Psoas muscle (tissue), 8 donors: ENCODE results near the gene BPIFB1. TPM values are rescaled to one million over a fixed set of nuclear protein-coding genes. Genes with fewer than 3 reads are reported as not detected.

Experiments used
- ATAC-seq, 4 donors: fragments of 200-7000 bp; cut with Tn5 transposase; one replicate each; pipeline ENCODE4 v1.9.1; 2020; ENCODE audit warnings: moderate library complexity in 3 of 4, mild to moderate bottlenecking in 2 of 4
- DNase-seq, 2 donors: peaks; one replicate each; pipeline ENCODE4 v3.0.0-alpha.2; 2020
- H3K27ac ChIP-seq: fragments of 200-600 bp; one replicate; pipeline ENCODE4 v1.8.0; 2022
- H3K27me3 ChIP-seq, 3 donors: fragments of 200-600 bp in 1 of 3; one replicate each; pipeline versions ENCODE4 v1.6.1 to v1.8.0; 2013 to 2022; ENCODE audit warnings: low read length in 2 of 3, mild to moderate bottlenecking in 2 of 3, moderate library complexity in 1 of 3; ENCODE audit not compliant: insufficient read depth in 3 of 3
- H3K36me3 ChIP-seq, 2 donors: fragments of 200-600 bp in 1 of 2; one replicate each; pipeline versions ENCODE4 v1.6.1 to v1.8.0; 2013 to 2022; ENCODE audit warnings: low read depth in 1 of 2, mild to moderate bottlenecking in 1 of 2, moderate library complexity in 1 of 2; ENCODE audit not compliant: insufficient read depth in 1 of 2
- H3K4me1 ChIP-seq: fragments of 200-600 bp; one replicate; pipeline ENCODE4 v1.8.0; 2022
- H3K4me3 ChIP-seq: fragments of 200-600 bp; one replicate; pipeline ENCODE4 v1.8.0; 2022; ENCODE audit warnings: mild to moderate bottlenecking
- H3K9me3 ChIP-seq: fragments of 200-600 bp; one replicate; pipeline ENCODE4 v1.8.0; 2022
- CTCF ChIP-seq: fragments of 200-600 bp; IDR thresholded peaks from one replicate; pipeline ENCODE4 v1.8.0; 2022; ENCODE audit warnings: antibody characterized with exemption
- WGBS, 3 donors: extraction: QIAGEN DNeasy Blood & Tissue Kit; methylation state at CpG; one replicate each; pipeline versions ENCODE4 v1.1.6 to v1.1.7; 2013; 5-methylcytosine and 5-hydroxymethylcytosine counted together
- intact Hi-C, 2 donors: fragments of 100-400 bp; cut with DNase I; formaldehyde crosslinking; loops; one replicate each; pipeline versions ENCODE4 v1.11.0 to v1.14.2; 2022
- polyA plus RNA-seq, 3 donors: library from polyadenylated mRNA; stranded (reverse); fragments of 200-250 nt; gene quantifications; one replicate each; pipeline ENCODE4 v1.2.3, GENCODE V29; 2013
- total RNA-seq, 4 donors: library from RNA; stranded (reverse); fragmentation: NEBNext Ultra II Directional in 2 of 4; extraction: Animal tissue kit (Norgen Biotek cat#: 25700) in 2 of 4; gene quantifications; one replicate each; pipeline versions ENCODE4 v1.2.1 to v1.2.4, GENCODE V29; 2021 to 2023
- donor health status: healthy with polysubstance abuse.
- donor health status: DM: no; HTN: no; CAD: no; lungs with moderate emphysema.
- donor health status: Bipolar disorder and iron deficiency.
- donor health status: healthy.
- donor health status: DM: yes; HTN: yes; CAD: no.
- donor health status: DM: no; HTN: no; CAD: no.
- donor health status: DM: no; HTN: no; CAD: no.
- donor health status: DM: yes; HTN: yes; CAD: no.

The BPIFB1 gene
- total and polyA plus RNA-seq, 7 donors: 0.04 TPM; not detected in 6

DNA sequence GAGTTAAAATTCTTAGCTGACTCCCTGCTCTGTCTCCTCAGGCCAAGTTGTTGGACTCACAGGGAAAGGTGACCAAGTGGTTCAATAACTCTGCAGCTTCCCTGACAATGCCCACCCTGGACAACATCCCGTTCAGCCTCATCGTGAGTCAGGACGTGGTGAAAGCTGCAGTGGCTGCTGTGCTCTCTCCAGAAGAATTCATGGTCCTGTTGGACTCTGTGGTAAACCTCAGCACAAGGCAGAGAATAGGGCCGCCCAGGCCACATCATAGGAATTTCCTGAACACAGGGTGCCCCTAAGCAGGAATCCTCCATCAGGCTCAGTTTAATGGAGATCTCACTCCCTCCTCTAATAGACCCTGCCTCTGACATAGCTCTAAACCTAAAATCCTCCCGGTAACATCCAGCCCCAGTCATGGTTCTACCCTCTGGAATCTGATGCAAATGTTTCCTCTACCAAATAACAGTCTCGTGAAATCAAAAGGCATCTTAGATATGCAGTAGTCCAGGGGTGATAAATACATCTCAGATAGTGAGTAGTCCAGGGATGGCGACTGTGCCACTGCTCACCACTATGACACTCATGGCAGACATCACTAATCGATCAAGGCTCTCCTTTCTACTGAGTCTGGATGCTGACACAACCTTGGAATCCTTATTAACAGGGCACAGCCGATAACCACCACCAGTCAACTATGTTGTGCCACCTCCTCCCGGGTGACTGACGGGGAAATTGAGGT lies 18.3 kb downstream of the BPIFB1 start:
- WGBS, 3 donors: 70 to 74% (median 71%) methylated on average over 11 of the region's 11 CpGs
- no peak for TF ChIP-seq CTCF
- no peaks in the 10 kb centered on the region for H3K4me1 ChIP-seq
- no peak overlapping the region for H3K4me3 ChIP-seq
- H3K9me3 ChIP-seq: no peaks in the 10 kb centered on the region
- intact Hi-C loops: no loop called here
- no peak for DNase-seq
- no peak for ATAC-seq
- peaks cover 0 to 9% (median 6%) of the 10 kb centered on the region in 3 donors for H3K27me3 ChIP-seq
- no peaks in the 10 kb centered on the region for H3K36me3 ChIP-seq
- H3K27ac ChIP-seq: no peak overlapping the region

GRCh38 chr20:33303595-33303994 lies 20.6 kb downstream of the BPIFB1 start:
- H3K4me1 ChIP-seq: no peaks in the 10 kb centered on the region
- ATAC-seq: no peak

GRCh38 chr20:33304046-33304445 lies 21.0 kb downstream of the BPIFB1 start:
- peaks cover 0 to 6% (median 0%) of the 10 kb centered on the region in 3 donors for H3K27me3 ChIP-seq
- no peaks in the 10 kb centered on the region for H3K36me3 ChIP-seq
- H3K9me3 ChIP-seq: no peaks in the 10 kb centered on the region
- intact Hi-C loops: no loop called here
- H3K4me3 ChIP-seq: no peak overlapping the region
- ATAC-seq (no peak), DNase-seq (no peak)
- no peak overlapping the region for H3K27ac ChIP-seq
- 62 to 79% (median 70%) methylated on average over 10 of the region's 10 CpGs for WGBS, 3 donors
- TF ChIP-seq CTCF: no peak
- no peaks in the 10 kb centered on the region for H3K4me1 ChIP-seq

More at GRCh38 chr20:33303595-33303994, 20.6 kb downstream of the BPIFB1 start:
- 81 to 88% (median 84%) methylated on average over 6 of the region's 6 CpGs for WGBS, 3 donors
- no peak for DNase-seq
- H3K4me3 ChIP-seq: no peak overlapping the region
- intact Hi-C loops: no loop called here
- no peak for TF ChIP-seq CTCF
- peaks cover 0 to 6% (median 4%) of the 10 kb centered on the region in 3 donors for H3K27me3 ChIP-seq
- H3K27ac ChIP-seq: no peak overlapping the region
- no peaks in the 10 kb centered on the region for H3K36me3 ChIP-seq
- H3K9me3 ChIP-seq: no peaks in the 10 kb centered on the region

- no peak overlapping the region for H3K27ac ChIP-seq
- H3K27me3 ChIP-seq: peaks cover 0 to 6% (median 0%) of the 10 kb centered on the region in 3 donors
- DNase-seq (no peak), ATAC-seq (no peak)
- no peaks in the 10 kb centered on the region for H3K4me1 ChIP-seq
- H3K9me3 ChIP-seq: no peaks in the 10 kb centered on the region
- no peaks in the 10 kb centered on the region for H3K36me3 ChIP-seq
- no peak for TF ChIP-seq CTCF
- 23 to 39% (median 28%) methylated on average over 5 of the region's 5 CpGs for WGBS, 3 donors
- intact Hi-C loops: no loop called here
- no peak overlapping the region for H3K4me3 ChIP-seq
Observed at GRCh38 chr20:33305589-33306057, 22.6 kb downstream of the BPIFB1 start.
